ENCODE data around the gene PCDHGA6.

Gene PCDHGA6

DNA sequence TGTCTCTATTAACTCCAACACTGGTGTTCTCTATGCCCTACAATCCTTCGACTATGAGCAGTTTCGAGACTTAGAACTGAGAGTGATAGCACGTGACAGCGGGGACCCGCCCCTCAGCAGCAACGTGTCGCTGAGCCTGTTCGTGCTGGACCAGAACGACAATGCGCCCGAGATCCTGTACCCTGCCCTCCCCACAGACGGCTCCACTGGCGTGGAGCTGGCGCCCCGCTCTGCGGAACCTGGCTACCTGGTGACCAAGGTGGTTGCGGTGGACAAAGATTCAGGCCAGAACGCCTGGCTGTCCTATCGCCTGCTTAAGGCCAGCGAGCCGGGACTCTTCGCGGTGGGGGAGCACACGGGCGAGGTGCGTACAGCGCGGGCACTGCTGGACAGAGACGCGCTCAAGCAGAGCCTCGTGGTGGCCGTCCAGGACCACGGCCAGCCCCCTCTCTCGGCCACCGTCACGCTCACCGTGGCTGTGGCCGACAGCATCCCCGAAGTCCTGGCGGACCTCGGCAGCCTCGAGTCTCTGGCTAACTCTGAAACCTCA, 49.1 kb downstream of the PCDHGA6 start:
- DNase-seq, result no peak

DNA sequence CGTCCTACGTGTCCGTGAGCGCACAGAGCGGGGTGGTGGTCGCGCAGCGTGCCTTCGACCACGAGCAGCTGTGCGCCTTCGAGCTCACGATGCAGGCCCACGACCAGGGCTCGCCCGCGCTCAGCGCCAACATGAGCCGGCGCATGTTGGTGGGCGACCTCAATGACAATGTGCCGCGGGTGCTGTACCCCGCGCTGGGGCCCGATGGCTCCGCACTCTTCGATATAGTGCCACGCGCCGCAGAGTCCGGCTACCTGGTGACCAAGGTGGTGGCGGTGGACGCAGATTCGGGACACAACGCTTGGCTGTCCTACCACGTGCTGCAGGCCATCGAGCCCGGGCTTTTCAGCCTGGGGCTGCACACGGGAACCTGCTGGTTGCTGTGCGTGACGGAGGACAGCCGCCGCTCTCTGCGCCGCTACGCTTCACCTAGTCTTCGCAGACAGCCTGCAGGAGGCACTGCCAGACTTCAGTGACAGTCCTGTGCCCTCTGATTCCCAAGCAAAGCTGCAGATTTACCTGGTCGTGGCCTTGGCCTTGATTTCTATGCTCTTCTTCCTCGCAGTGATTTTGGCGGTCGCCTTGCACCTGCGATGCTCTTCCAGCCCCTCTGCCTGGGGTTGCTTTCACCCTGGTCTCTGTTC, 54.2 kb downstream of the PCDHGA6 start:
- no peak for DNase-seq
